Measurements from ENCODE around the gene GALR2.

DNA sequence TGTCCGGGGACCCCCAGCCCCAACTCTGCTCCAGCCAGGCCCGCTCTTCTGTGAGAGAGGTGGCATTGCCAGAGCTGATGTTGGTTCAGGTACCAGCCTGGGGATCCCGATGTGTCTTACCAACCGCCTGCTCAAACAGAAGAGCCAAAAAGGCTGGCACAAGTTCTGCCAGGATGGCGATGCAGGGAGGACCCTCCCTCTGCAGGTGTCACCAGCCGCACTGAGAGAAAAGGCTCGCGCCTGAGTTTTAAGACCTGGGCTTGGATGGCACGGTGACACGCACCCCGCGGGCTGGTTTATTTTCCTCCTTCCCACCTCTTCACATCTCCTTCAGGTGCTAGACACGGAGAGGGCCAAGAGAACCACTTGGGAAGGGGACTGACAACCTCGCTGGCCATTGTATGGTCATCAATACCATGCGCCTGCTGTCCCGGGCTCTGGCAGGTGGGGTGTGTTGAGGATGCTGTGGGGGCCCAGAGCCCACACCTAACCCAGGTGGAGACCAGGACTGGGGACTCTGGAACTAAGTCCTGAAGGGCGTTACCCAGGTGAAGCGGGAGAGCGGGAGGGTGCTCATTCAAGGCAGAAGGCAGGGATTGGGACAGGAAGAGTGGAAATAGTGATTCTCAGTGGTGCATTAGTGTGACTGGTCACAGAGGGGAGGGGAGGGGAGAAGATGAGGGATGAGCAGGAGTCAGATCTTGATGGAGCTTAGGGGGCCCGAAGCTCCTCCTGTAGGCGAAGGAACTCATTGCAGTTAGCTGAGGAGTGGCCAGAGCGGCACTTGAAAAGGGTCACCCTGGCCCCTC lies 50.2 kb downstream of the GALR2 start:
- no peak for TF ChIP-seq POLR2A (IDR thresholded peaks at IDR 0.05)
- TF ChIP-seq, protein P1, sequence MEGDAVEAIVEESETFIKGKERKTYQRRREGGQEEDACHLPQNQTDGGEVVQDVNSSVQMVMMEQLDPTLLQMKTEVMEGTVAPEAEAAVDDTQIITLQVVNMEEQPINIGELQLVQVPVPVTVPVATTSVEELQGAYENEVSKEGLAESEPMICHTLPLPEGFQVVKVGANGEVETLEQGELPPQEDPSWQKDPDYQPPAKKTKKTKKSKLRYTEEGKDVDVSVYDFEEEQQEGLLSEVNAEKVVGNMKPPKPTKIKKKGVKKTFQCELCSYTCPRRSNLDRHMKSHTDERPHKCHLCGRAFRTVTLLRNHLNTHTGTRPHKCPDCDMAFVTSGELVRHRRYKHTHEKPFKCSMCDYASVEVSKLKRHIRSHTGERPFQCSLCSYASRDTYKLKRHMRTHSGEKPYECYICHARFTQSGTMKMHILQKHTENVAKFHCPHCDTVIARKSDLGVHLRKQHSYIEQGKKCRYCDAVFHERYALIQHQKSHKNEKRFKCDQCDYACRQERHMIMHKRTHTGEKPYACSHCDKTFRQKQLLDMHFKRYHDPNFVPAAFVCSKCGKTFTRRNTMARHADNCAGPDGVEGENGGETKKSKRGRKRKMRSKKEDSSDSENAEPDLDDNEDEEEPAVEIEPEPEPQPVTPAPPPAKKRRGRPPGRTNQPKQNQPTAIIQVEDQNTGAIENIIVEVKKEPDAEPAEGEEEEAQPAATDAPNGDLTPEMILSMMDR (IDR thresholded peaks at IDR 0.05): no peak

Measured in right lobe of liver (tissue), 4 donors.